Cardiac muscle cell (in vitro differentiated cells and primary cell): ENCODE measurements around the gene SUCLG1. TPM values are rescaled to one million over a fixed set of nuclear protein-coding genes. Genes with fewer than 3 reads are reported as not detected.

Experiments used
- DNase-seq, 2 donors: peaks; one replicate each; pipeline versions ENCODE4 v3.0.0 to v3.0.0-alpha.2; 2010 to 2017; ENCODE audit warnings: low read depth in 1 of 2, low spot score in 1 of 2
- H3K27ac ChIP-seq: fragments of 200-600 bp; sonication (generic); 2 replicates; pipeline ENCODE4 v1.5.1; 2016
- H3K27me3 ChIP-seq: fragments of 200-600 bp; sonication (generic); 2 replicates; pipeline ENCODE4 v1.6.0; 2016; ENCODE audit warnings: control low read depth
- H3K36me3 ChIP-seq: fragments of 200-600 bp; sonication (generic); 2 replicates; pipeline ENCODE4 v1.5.1; 2016; ENCODE audit warnings: control low read depth
- H3K4me1 ChIP-seq: fragments of 200-600 bp; sonication (generic); 2 replicates; pipeline ENCODE4 v1.8.1; 2017; ENCODE audit warnings: low read depth, mild to moderate bottlenecking, mixed run types
- H3K4me3 ChIP-seq: fragments of 200-600 bp; sonication (generic); 2 replicates; pipeline ENCODE4 v1.5.1; 2016; ENCODE audit warnings: mild to moderate bottlenecking
- H3K9me3 ChIP-seq: fragments of 200-600 bp; sonication (generic); 2 replicates; pipeline ENCODE4 v1.5.1; 2017; ENCODE audit warnings: low read depth, mild to moderate bottlenecking, control low read depth
- CTCF ChIP-seq: IDR thresholded peaks from 2 replicates; pipeline ENCODE4 v1.5.1; 2012; ENCODE audit warnings: low read depth, mild to moderate bottlenecking, low read length
- polyA plus RNA-seq: library from polyadenylated mRNA; unstranded; fragments of >200 nt; fragmentation: Nextera tagmentation; extraction: Ambion mirVana; gene quantifications from 2 replicates; pipeline ENCODE4 v1.2.1, GENCODE V29; 2016
- total RNA-seq: library from RNA; depleted of rRNA; stranded (reverse); fragments of >200 nt; gene quantifications from 2 replicates; pipeline ENCODE4 v1.2.3, GENCODE V29; 2016

Gene SUCLG1
- total and polyA plus RNA-seq, 2 experiments from 2014 or later = 56.4 to 158 TPM

DNA sequence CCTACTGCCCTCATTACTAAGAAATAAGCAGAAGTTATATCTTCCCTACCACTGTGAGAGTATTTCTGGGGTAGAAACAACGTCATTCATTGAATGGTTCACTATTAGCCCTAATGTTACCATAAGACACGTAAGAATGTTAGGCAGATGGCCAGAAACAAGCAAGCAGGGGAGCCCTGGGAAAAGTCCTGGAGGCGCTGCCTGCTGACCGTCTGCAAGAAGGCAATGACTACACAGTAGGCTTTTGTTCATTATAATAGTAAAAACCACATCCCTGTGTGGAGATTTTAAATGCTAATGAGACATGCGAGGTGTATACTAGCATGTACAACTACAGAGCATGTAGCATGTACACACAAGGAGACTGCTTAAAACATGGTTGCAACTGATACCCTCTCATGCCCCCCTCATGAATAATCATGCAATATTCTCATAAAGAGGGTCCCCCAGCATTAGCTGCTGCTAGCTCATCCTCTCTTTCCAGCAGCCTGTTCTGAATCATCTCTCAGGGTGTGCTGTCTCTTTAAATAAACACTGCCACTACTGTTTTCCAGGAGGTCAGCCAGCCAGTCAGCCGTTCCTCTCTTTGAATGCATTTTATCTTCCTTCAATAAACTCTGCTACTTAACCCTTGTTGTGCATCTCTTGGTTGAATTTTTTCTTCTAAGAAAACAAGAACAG is 23.6 kb downstream of the SUCLG1 start:
- peak in 1 of 2 donors; percentile 88 for DNase-seq
- peaks cover 46% of the 10 kb centered on the region for H3K36me3 ChIP-seq
- no peak overlapping the region for H3K27ac ChIP-seq

DNA sequence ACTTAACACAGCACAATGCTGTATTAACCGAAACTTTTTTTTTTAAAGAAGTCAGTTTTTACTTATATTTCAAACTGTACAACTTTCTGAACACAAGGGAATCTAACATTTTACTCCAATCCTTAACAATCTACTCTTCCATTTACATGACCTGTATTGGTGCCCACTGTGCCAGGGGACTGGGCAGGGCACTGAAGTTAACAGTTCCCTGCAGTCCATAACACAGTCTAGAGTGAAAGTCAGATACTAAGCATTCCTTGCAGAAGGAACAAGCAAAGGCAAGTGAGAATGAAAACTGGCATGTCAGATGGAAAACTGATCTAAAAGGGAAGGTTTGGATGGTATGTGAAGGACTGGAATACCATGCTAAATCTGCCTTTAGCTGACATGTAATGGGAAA is 29.8 kb downstream of the SUCLG1 start:
- Histone ChIP-seq H3K9me3 (no peaks in the 10 kb centered on the region), H3K27ac (no peak overlapping the region), H3K4me1 (no peaks in the 10 kb centered on the region), H3K36me3 (peaks cover 60% of the 10 kb centered on the region), H3K27me3 (no peaks in the 10 kb centered on the region), H3K4me3 (no peak overlapping the region)
- no peak for TF ChIP-seq CTCF
- DNase-seq = no peak

More for the DNA sequence above, 23.6 kb downstream of the SUCLG1 start:
- no peaks in the 10 kb centered on the region for H3K9me3 ChIP-seq
- no peak overlapping the region for H3K4me3 ChIP-seq
- H3K4me1 ChIP-seq = no peaks in the 10 kb centered on the region
- no peaks in the 10 kb centered on the region for H3K27me3 ChIP-seq
- no peak for TF ChIP-seq CTCF

DNA sequence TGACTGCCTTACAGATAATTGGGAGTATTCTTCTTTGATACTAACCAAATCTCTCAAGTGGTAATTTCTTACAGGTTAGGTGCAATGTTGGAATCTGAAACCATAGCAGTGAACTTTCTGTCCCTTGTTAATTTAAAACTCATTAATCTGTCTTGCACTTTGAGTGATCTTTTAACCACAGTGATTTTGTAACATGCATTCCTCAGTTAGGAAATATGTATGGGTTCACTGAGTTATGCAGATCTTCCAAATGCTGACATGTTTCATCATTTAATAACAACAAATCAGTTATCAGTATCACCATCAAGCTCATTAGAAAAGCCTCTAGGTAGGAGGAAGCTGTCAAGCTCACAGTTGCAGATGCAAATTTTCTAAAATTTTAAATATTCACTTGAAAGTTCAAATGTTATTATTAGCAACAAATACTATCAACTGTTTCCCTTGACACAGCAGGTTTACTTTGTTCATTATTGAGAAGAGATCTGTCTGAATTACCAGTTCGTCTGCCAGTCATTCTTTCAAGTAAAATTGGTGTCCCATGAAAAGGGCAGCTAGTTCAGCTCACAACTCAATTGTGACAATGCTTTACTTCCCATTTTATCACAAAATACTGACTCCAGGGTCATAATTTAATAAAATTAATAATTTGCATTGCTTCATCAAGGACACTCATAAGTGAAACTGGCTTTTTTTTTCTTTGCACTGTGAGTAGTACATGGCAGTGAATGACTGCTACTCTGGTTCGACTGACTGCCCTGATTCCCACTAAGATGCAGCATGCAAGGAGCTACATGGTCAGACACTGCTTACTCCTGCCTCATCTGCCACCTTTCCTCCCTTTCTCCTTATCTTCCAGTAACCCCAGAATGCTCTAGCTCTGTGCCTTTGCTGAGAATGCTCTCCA is 31.6 kb downstream of the SUCLG1 start:
- no peaks in the 10 kb centered on the region for H3K9me3 ChIP-seq
- H3K36me3 ChIP-seq = peaks cover 52% of the 10 kb centered on the region
- no peaks in the 10 kb centered on the region for H3K27me3 ChIP-seq
- peak in 1 of 2 donors; percentile 72 for DNase-seq
- no peak for TF ChIP-seq CTCF
- no peaks in the 10 kb centered on the region for H3K4me1 ChIP-seq
- no peak overlapping the region for H3K4me3 ChIP-seq
- H3K27ac ChIP-seq = no peak overlapping the region

- no peaks in the 10 kb centered on the region for H3K9me3 ChIP-seq
- H3K27ac ChIP-seq = no peak overlapping the region
- no peak overlapping the region for H3K4me3 ChIP-seq
- peaks cover 31% of the 10 kb centered on the region for H3K36me3 ChIP-seq
- H3K27me3 ChIP-seq = no peaks in the 10 kb centered on the region
- no peak for DNase-seq
- no peak for TF ChIP-seq CTCF
- no peaks in the 10 kb centered on the region for H3K4me1 ChIP-seq
Measured at GRCh38 chr2:84425310-84425709, 33.8 kb downstream of the SUCLG1 start.

DNA sequence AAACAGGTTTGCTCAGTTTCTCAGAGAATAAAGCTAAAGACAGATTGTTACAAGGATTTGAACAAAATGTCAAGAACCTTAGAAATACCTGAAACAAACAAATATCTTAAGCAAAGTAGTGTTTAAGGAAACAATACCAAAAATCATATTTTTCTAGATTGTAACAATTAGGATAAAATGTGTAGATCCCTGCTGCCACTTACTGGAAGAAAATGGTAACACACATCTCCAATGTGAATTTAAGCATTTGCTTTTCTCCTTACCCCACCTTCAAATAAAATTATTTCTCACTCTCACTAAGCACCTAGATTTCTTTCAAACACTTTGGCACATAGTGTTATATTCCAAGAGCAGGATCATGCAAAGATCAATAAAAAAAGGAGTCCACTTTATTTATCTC is 34.9 kb downstream of the SUCLG1 start:
- H3K36me3 ChIP-seq = peaks cover 23% of the 10 kb centered on the region
- peak; percentile 5 to 38 for DNase-seq
- no peaks in the 10 kb centered on the region for H3K27me3 ChIP-seq
- TF ChIP-seq CTCF = peak; percentile 55
- no peaks in the 10 kb centered on the region for H3K4me1 ChIP-seq
- no peak overlapping the region for H3K4me3 ChIP-seq
- H3K27ac ChIP-seq = no peak overlapping the region
- no peaks in the 10 kb centered on the region for H3K9me3 ChIP-seq
